GM12878 (cell line): Measurements from ENCODE around the gene CYTH2. TPM values are rescaled to one million over a fixed set of nuclear protein-coding genes. Genes with fewer than 3 reads are reported as not detected.

Experiments used
- ASH2L ChIP-seq: fragments of 300-600, 200-600 bp; sonication (generic); IDR thresholded peaks from 2 replicates; pipeline ENCODE4 v1.6.1; 2017; ENCODE audit warnings: low read depth, mild to moderate bottlenecking, borderline replicate concordance
- BMI1 ChIP-seq: fragments of 450-650 bp; IDR thresholded peaks from 2 replicates; pipeline ENCODE4 v1.6.1; 2016; ENCODE audit warnings: mild to moderate bottlenecking, moderate library complexity, borderline replicate concordance
- EED ChIP-seq: sonication (generic); IDR thresholded peaks from 2 replicates; pipeline ENCODE4 v1.6.1; 2016; ENCODE audit warnings: antibody characterized with exemption, low read depth
- FOS ChIP-seq: IDR thresholded peaks from 3 replicates; pipeline ENCODE4 v1.6.1; 2011; ENCODE audit warnings: borderline replicate concordance; ENCODE audit not compliant: insufficient read length; ENCODE audit errors: extremely low read depth
- GATAD2B ChIP-seq: fragments of 450-650 bp; conservative IDR thresholded peaks from 2 replicates; pipeline ENCODE4 v1.6.1; 2017; ENCODE audit warnings: low read depth, mild to moderate bottlenecking, moderate library complexity
- KDM1A ChIP-seq: fragments of 200-600 bp; sonication (generic); IDR thresholded peaks from 2 replicates; pipeline ENCODE4 v1.6.1; 2016; ENCODE audit warnings: borderline replicate concordance
- LARP7 ChIP-seq: fragments of 450-650 bp; IDR thresholded peaks from 2 replicates; pipeline ENCODE4 v1.6.1; 2017; ENCODE audit warnings: mild to moderate bottlenecking
- MTA2 ChIP-seq: fragments of 450-650 bp; IDR thresholded peaks from 2 replicates; pipeline ENCODE4 v1.6.1; 2016; ENCODE audit warnings: low read depth, mild to moderate bottlenecking, moderate library complexity
- NR2C1 ChIP-seq: fragments of 450-650 bp; IDR thresholded peaks from 2 replicates; pipeline ENCODE4 v1.6.1; 2017; ENCODE audit warnings: antibody characterized with exemption, mild to moderate bottlenecking, moderate library complexity
- SKIL ChIP-seq: fragments of 450-650 bp; IDR thresholded peaks from 2 replicates; pipeline ENCODE4 v1.6.1; 2017; ENCODE audit warnings: mild to moderate bottlenecking, low read depth, inconsistent platforms; ENCODE audit not compliant: poor library complexity, severe bottlenecking
- SPI1 ChIP-seq: IDR thresholded peaks from 2 replicates; pipeline ENCODE4 v1.6.1; 2011; ENCODE audit warnings: low read depth, mild to moderate bottlenecking, low read length, moderate library complexity, borderline replicate concordance; ENCODE audit not compliant: insufficient read depth
- SREBF1 ChIP-seq: IDR thresholded peaks from 2 replicates; pipeline ENCODE4 v1.6.1; 2012; ENCODE audit warnings: mild to moderate bottlenecking, low read length
- SUZ12 ChIP-seq: fragments of 200-600 bp; sonication (generic); IDR thresholded peaks from one replicate; pipeline ENCODE4 v1.6.1; 2018; ENCODE audit warnings: antibody characterized with exemption, mild to moderate bottlenecking; ENCODE audit not compliant: unreplicated experiment
- USF1 ChIP-seq: IDR thresholded peaks from 2 replicates; pipeline ENCODE4 v1.6.1; 2011; ENCODE audit warnings: borderline replicate concordance, low read depth, mild to moderate bottlenecking, moderate library complexity, mixed read lengths, low read length; ENCODE audit not compliant: insufficient read depth; ENCODE audit errors: extremely low read length
- ZNF217 ChIP-seq: fragments of 450-650 bp; IDR thresholded peaks from 2 replicates; pipeline ENCODE4 v1.6.1; 2017; ENCODE audit warnings: antibody characterized with exemption, mild to moderate bottlenecking
- ZNF274 ChIP-seq: IDR thresholded peaks from one replicate; pipeline ENCODE4 v1.8.0; 2011; ENCODE audit not compliant: insufficient read length, insufficient read depth
- ZNF384 ChIP-seq: IDR thresholded peaks from 2 replicates; pipeline ENCODE4 v1.6.1; 2012; ENCODE audit warnings: low read depth, mild to moderate bottlenecking, low read length, improper control_type of control experiment, borderline replicate concordance
- polyA plus RNA-seq, 11 experiments: library from polyadenylated mRNA; depleted of rRNA in 4 of 11; unstranded in 6 of 11; stranded (reverse) in 5 of 11; fragments of >200 nt; fragmentation: Nextera tagmentation in 4 of 11; fragmentation: Illumina TruSeq in 1 of 11; extraction: Ambion mirVana in 4 of 11; extraction: Trizol in 1 of 11; gene quantifications; 1 replicate in 1 of 11; 2 replicates in 10 of 11; pipeline versions ENCODE4 v1.2.1 to v1.2.3, GENCODE V29; 2011 to 2016; ENCODE audit warnings: inconsistent platforms in 2 of 11, missing spikeins in 2 of 11, low read depth in 1 of 11
- total RNA-seq, 4 experiments: library from RNA; depleted of rRNA in 3 of 4; stranded (reverse); fragments of >200 nt in 3 of 4; fragmentation: Illumina TruSeq in 1 of 4; extraction: Trizol in 1 of 4; gene quantifications; 2 replicates each; pipeline versions ENCODE4 v1.2.1 to v1.2.3, GENCODE V29; 2013 to 2021
- TF ChIP-seq, protein P1 (sequence below): IDR thresholded peaks from 2 replicates; pipeline ENCODE4 v1.6.1; 2012; ENCODE audit warnings: mild to moderate bottlenecking, low read depth, low read length

The CYTH2 gene
- total and polyA plus RNA-seq, 10 of the 15 experiments (the other 5 are each of a cell fraction or from before 2014, with no cell fraction given): 1.3 to 31.9 (median 22.2) TPM

- TF ChIP-seq, protein P1, sequence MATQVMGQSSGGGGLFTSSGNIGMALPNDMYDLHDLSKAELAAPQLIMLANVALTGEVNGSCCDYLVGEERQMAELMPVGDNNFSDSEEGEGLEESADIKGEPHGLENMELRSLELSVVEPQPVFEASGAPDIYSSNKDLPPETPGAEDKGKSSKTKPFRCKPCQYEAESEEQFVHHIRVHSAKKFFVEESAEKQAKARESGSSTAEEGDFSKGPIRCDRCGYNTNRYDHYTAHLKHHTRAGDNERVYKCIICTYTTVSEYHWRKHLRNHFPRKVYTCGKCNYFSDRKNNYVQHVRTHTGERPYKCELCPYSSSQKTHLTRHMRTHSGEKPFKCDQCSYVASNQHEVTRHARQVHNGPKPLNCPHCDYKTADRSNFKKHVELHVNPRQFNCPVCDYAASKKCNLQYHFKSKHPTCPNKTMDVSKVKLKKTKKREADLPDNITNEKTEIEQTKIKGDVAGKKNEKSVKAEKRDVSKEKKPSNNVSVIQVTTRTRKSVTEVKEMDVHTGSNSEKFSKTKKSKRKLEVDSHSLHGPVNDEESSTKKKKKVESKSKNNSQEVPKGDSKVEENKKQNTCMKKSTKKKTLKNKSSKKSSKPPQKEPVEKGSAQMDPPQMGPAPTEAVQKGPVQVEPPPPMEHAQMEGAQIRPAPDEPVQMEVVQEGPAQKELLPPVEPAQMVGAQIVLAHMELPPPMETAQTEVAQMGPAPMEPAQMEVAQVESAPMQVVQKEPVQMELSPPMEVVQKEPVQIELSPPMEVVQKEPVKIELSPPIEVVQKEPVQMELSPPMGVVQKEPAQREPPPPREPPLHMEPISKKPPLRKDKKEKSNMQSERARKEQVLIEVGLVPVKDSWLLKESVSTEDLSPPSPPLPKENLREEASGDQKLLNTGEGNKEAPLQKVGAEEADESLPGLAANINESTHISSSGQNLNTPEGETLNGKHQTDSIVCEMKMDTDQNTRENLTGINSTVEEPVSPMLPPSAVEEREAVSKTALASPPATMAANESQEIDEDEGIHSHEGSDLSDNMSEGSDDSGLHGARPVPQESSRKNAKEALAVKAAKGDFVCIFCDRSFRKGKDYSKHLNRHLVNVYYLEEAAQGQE: no peak
- TF ChIP-seq EED: no peak
- TF ChIP-seq BMI1: no peak
- TF ChIP-seq SREBF1: no peak
- TF ChIP-seq ZNF274: no peak
- TF ChIP-seq USF1: no peak
- no peak for TF ChIP-seq ASH2L
- no peak for TF ChIP-seq FOS
- no peak for TF ChIP-seq ZNF384
- TF ChIP-seq SKIL: peak; percentile 81
- no peak for TF ChIP-seq SPI1
- TF ChIP-seq MTA2: peak; percentile 90
- TF ChIP-seq ZNF217: no peak
- TF ChIP-seq LARP7: no peak
- TF ChIP-seq SUZ12: no peak
- TF ChIP-seq GATAD2B: no peak
- TF ChIP-seq NR2C1: no peak
- no peak for TF ChIP-seq KDM1A
Measured at GRCh38 chr19:48465215-48465614, 4.0 kb upstream of the CYTH2 start (continued).
